ENCODE results near the gene ANK3.
"Not testable (repeated sequence)": the region's sequence is repeated elsewhere in the genome, so short reads cannot be mapped to it uniquely, and the experiment has no call there.

ANK3 gene

GRCh38 chr10:60299961-60300883 lies 89.5 kb downstream of the ANK3 start:
- no peak for DNase-seq

- no peak for DNase-seq
Observed at GRCh38 chr10:60299390-60299778, 90.3 kb downstream of the ANK3 start.

- DNase-seq: no peak
Observed at GRCh38 chr10:60298408-60299389, 91.0 kb downstream of the ANK3 start.

GRCh38 chr10:60296073-60296472 lies 93.6 kb downstream of the ANK3 start:
- DNase-seq: no peak

GRCh38 chr10:60295028-60295937 lies 94.4 kb downstream of the ANK3 start:
- DNase-seq: no peak

- no peak for DNase-seq
Observed at GRCh38 chr10:60293581-60294175, 96.0 kb downstream of the ANK3 start.

- no peak for DNase-seq
Observed at GRCh38 chr10:60292998-60293397, 96.7 kb downstream of the ANK3 start.

GRCh38 chr10:60292536-60292935 lies 97.1 kb downstream of the ANK3 start:
- DNase-seq: not testable (repeated sequence)

- no peak for DNase-seq
Observed at GRCh38 chr10:60291344-60291930, 98.2 kb downstream of the ANK3 start.

- DNase-seq: no peak
Observed at GRCh38 chr10:60290558-60290957, 99.1 kb downstream of the ANK3 start.

GRCh38 chr10:60289800-60290199 lies 99.9 kb downstream of the ANK3 start:
- DNase-seq: no peak

GRCh38 chr10:60288256-60288655 lies 101.4 kb downstream of the ANK3 start:
- no peak for DNase-seq

- DNase-seq: no peak
Observed at GRCh38 chr10:60286559-60286958, 103.1 kb downstream of the ANK3 start.

GRCh38 chr10:60283397-60283796 lies 106.3 kb downstream of the ANK3 start:
- DNase-seq: no peak

- DNase-seq: no peak
Observed at GRCh38 chr10:60282771-60283353, 106.8 kb downstream of the ANK3 start.

- no peak for DNase-seq
Observed at GRCh38 chr10:60281792-60282353, 107.8 kb downstream of the ANK3 start.

GRCh38 chr10:60281331-60281730 lies 108.3 kb downstream of the ANK3 start:
- no peak for DNase-seq

- no peak for DNase-seq
Observed at GRCh38 chr10:60280475-60280874, 109.2 kb downstream of the ANK3 start.

GRCh38 chr10:60277656-60278055 lies 112.0 kb downstream of the ANK3 start:
- no peak for DNase-seq

- DNase-seq: no peak
Observed at GRCh38 chr10:60276232-60276631, 113.4 kb downstream of the ANK3 start.
